ENCODE results near the gene RAB3GAP1. TPM values are rescaled to one million over a fixed set of nuclear protein-coding genes. Genes with fewer than 3 reads are reported as not detected.

The RAB3GAP1 gene
- total and polyA plus RNA-seq, 2 donors from 2014 or later = 16.6 to 41.4 TPM

DNA sequence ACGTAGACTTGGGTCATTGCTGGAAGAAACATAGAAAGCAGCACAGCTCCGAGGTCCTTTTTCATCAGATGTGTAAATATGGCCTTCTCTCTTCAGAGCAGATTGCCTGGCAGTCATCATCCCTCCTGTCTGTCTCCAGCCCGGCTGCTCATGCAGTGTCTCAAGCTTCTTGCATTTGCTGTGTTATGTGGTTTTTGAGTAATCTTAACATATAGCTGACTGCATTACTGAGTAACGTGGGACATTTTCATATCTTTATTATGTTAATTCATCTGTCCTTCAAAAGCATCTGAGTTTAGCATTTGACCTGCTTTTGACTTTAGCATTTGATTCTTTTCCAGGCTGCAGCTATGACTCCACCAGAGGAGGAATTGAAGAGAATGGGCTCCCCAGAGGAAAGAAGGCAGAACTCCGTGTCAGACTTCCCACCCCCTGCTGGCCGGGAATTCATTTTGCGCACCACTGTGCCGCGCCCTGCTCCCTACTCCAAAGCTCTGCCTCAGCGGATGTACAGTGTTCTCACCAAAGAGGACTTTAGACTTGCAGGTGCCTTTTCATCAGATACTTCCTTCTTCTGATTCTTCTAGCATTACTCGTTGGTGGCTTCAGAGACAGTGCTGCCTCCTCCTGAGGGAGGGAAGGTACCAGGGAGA, 116.2 kb downstream of the RAB3GAP1 start:
- H3K9ac ChIP-seq (ENCODE audit: low read length in 3 of 3) = no peak overlapping the region
- no peaks in the 10 kb centered on the region for H3K9me3 ChIP-seq (ENCODE audit: control insufficient read depth in 2 of 3, insufficient read depth in 1 of 3, low read length in 3 of 3)
- no peak overlapping the region for H3K27ac ChIP-seq (ENCODE audit: low read depth in 2 of 2, low read length in 2 of 2)
- FAIRE-seq (no peak), DNase-seq (no peak)
- no peak overlapping the region for H3K4me3 ChIP-seq (ENCODE audit: low read length in 3 of 3)
- intact Hi-C loops (cut with DNase I) = no loop called here
- no peaks in the 10 kb centered on the region for H3K27me3 ChIP-seq (ENCODE audit: control insufficient read depth, insufficient read depth, low read length)
- TF ChIP-seq, protein P1, sequence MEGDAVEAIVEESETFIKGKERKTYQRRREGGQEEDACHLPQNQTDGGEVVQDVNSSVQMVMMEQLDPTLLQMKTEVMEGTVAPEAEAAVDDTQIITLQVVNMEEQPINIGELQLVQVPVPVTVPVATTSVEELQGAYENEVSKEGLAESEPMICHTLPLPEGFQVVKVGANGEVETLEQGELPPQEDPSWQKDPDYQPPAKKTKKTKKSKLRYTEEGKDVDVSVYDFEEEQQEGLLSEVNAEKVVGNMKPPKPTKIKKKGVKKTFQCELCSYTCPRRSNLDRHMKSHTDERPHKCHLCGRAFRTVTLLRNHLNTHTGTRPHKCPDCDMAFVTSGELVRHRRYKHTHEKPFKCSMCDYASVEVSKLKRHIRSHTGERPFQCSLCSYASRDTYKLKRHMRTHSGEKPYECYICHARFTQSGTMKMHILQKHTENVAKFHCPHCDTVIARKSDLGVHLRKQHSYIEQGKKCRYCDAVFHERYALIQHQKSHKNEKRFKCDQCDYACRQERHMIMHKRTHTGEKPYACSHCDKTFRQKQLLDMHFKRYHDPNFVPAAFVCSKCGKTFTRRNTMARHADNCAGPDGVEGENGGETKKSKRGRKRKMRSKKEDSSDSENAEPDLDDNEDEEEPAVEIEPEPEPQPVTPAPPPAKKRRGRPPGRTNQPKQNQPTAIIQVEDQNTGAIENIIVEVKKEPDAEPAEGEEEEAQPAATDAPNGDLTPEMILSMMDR (IDR thresholded peaks at IDR 0.05; ENCODE audit: borderline replicate concordance, extremely low read depth, insufficient read depth) = no peak
- no peaks in the 10 kb centered on the region for H3K4me1 ChIP-seq (ENCODE audit: control insufficient read depth in 2 of 3, insufficient read depth in 2 of 3, low read depth in 1 of 3, low read length in 3 of 3)
- H3K36me3 ChIP-seq (ENCODE audit: control insufficient read depth in 2 of 3, insufficient read depth in 3 of 3, low read length in 3 of 3) = peaks cover 5 to 40% (median 28%) of the 10 kb centered on the region in 3 donors

DNA sequence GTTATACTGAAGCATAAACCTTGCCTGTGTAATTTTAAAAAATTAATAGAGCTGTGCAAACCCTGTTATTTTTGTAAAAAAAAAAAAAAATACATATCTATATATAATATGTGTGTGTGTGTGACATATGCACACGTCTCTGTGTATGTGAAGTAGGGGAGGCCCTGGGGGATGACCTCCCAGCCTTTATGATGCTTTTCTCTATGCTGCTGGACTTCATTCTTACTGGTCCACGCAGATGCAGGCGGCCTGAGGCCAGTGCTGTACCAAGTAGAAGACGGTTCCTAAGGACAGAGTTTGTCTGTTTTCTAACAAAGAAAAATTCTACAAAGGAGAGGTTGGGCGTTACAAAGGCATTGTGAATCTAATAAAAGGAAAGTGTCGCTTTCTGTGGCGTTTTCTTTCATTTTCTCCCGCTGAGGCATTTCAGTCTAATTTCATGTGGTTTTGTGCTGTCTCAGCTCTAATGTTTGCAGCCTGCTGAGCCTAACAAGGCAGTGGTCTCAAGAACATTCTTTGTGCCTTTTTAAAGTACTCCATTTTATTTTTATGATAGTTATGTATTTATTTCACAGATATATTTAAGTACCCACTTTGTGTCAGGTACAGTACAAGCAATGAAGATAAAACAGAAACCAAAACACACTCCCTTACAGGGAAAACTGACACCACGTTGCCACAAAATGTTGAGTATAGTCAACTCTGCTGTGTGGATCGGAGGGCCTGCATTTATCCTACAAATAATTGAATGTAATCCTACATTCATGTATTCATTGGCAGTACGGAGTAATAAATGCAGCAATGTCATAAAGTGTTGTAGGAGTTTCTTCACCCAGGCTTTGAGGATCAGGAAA, 118.0 kb downstream of the RAB3GAP1 start:
- H3K36me3 ChIP-seq (ENCODE audit: control insufficient read depth in 2 of 3, insufficient read depth in 3 of 3, low read length in 3 of 3) = peaks cover 5 to 34% (median 22%) of the 10 kb centered on the region in 3 donors
- no peaks in the 10 kb centered on the region for H3K9me3 ChIP-seq (ENCODE audit: control insufficient read depth in 2 of 3, insufficient read depth in 1 of 3, low read length in 3 of 3)
- intact Hi-C loops (cut with DNase I) = no loop called here
- DNase-seq = no peak
- H3K4me1 ChIP-seq (ENCODE audit: control insufficient read depth in 2 of 3, insufficient read depth in 2 of 3, low read depth in 1 of 3, low read length in 3 of 3) = no peaks in the 10 kb centered on the region
- H3K27me3 ChIP-seq (ENCODE audit: control insufficient read depth, insufficient read depth, low read length) = no peaks in the 10 kb centered on the region
- no peak overlapping the region for H3K9ac ChIP-seq (ENCODE audit: low read length in 3 of 3)
- no peak overlapping the region for H3K27ac ChIP-seq (ENCODE audit: low read depth in 2 of 2, low read length in 2 of 2)
- no peak for FAIRE-seq
- no peak overlapping the region for H3K4me3 ChIP-seq (ENCODE audit: low read length in 3 of 3)
- TF ChIP-seq, protein P1 (IDR thresholded peaks at IDR 0.05; ENCODE audit: borderline replicate concordance, extremely low read depth, insufficient read depth) = no peak

DNA sequence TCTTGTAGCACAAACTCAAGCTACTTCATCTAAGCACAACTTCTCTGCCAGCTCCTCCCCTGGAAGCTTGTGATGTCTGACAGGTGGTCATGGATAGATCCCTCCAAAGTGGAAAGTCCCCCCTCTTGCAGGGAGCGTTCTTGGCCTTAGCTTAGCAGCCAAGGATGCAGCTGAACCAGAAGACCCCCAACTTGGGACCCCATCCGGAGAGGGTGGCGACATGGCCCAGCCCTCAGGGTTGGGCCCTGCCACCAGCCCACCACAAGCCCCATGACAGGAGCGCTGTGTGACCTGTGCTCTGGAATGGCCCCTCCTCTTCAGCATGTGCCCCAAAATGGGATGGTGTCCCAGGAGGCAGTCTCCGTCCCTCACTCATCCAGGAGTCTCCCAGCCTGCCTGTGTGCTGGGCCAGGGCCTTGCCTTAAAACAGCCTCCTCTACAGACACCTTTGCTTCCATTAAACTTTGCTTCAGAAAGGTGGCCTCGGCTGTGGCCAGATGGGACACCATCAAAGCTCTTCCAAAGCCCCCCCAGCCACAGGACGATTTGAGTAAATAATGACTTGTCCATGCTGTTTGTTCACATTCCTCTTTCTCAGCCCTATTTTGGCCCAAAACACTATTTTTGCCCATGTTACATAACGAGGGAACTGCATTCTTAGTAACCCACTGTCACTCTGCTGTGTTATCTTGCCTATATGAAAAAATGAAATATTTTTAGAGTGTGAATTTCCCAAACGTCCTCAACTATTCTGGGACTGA, 122.1 kb downstream of the RAB3GAP1 start:
- Histone ChIP-seq H3K9ac (ENCODE audit: low read length in 3 of 3) (no peak overlapping the region), H3K4me3 (ENCODE audit: low read length in 3 of 3) (no peak overlapping the region), H3K27me3 (ENCODE audit: control insufficient read depth, insufficient read depth, low read length) (no peaks in the 10 kb centered on the region), H3K27ac (ENCODE audit: low read depth in 2 of 2, low read length in 2 of 2) (no peak overlapping the region), H3K4me1 (ENCODE audit: control insufficient read depth in 2 of 3, insufficient read depth in 2 of 3, low read depth in 1 of 3, low read length in 3 of 3) (no peaks in the 10 kb centered on the region), H3K9me3 (ENCODE audit: control insufficient read depth in 2 of 3, insufficient read depth in 1 of 3, low read length in 3 of 3) (no peaks in the 10 kb centered on the region), H3K36me3 (ENCODE audit: control insufficient read depth in 2 of 3, insufficient read depth in 3 of 3, low read length in 3 of 3) (peaks cover 3 to 27% (median 15%) of the 10 kb centered on the region in 3 donors)
- FAIRE-seq = no peak
- intact Hi-C loops (cut with DNase I) = no loop called here
- TF ChIP-seq, protein P1 (IDR thresholded peaks at IDR 0.05; ENCODE audit: borderline replicate concordance, extremely low read depth, insufficient read depth) = no peak
- DNase-seq = no peak
